CD14-positive monocyte (primary cell): Measurements from ENCODE around the gene RNF223. TPM values are rescaled to one million over a fixed set of nuclear protein-coding genes. Genes with fewer than 3 reads are reported as not detected.

Source experiments
- DNase-seq, 3 donors: peaks; one replicate each; pipeline ENCODE4 v3.0.0-alpha.2; 2011 to 2022
- H2AFZ ChIP-seq: 2 replicates; pipeline ENCODE4 v1.6.0; 2012; ENCODE audit warnings: mild to moderate bottlenecking, low read depth, low read length, inconsistent platforms; ENCODE audit not compliant: insufficient read depth, poor library complexity, severe bottlenecking
- H3K27ac ChIP-seq, 2 donors: 1 replicate in 1 of 2; 2 replicates in 1 of 2; pipeline ENCODE4 v1.5.1; 2012 to 2013; ENCODE audit warnings: low read length in 2 of 2, control low read depth in 1 of 2, inconsistent platforms in 1 of 2, low read depth in 1 of 2, mild to moderate bottlenecking in 1 of 2
- H3K27me3 ChIP-seq, 2 donors: one replicate each; pipeline versions ENCODE4 v1.6.0 to v1.6.1; 2011 to 2013; ENCODE audit warnings: low read length in 2 of 2; ENCODE audit not compliant: control insufficient read depth in 2 of 2, insufficient read depth in 2 of 2
- H3K36me3 ChIP-seq, 2 donors: replicated peaks in 1 of 2; 1 replicate in 1 of 2; 2 replicates in 1 of 2; pipeline versions ENCODE4 v1.5.1 to v1.6.1; 2012 to 2013; ENCODE audit warnings: low read length in 2 of 2, control low read depth in 1 of 2, inconsistent platforms in 1 of 2, mild to moderate bottlenecking in 1 of 2; ENCODE audit not compliant: insufficient read depth in 2 of 2, control insufficient read depth in 1 of 2
- H3K4me1 ChIP-seq, 2 donors: 1 replicate in 1 of 2; 2 replicates in 1 of 2; pipeline versions ENCODE4 v1.5.1 to v1.6.1; 2012 to 2013; ENCODE audit warnings: low read length in 2 of 2, control low read depth in 1 of 2, inconsistent platforms in 1 of 2, mild to moderate bottlenecking in 1 of 2, moderate library complexity in 1 of 2; ENCODE audit not compliant: insufficient read depth in 2 of 2, control insufficient read depth in 1 of 2
- H3K4me2 ChIP-seq: replicated peaks from 2 replicates; pipeline ENCODE3; 2012; ENCODE audit warnings: low read length, moderate library complexity, mild to moderate bottlenecking; ENCODE audit not compliant: poor library complexity, severe bottlenecking; ENCODE audit errors: extremely low read depth
- H3K4me3 ChIP-seq, 3 experiments: fragments of 200-600 bp in 1 of 3; sonication (generic) in 1 of 3; replicated peaks in 1 of 3; 1 replicate in 2 of 3; 2 replicates in 1 of 3; pipeline ENCODE4 v1.5.1; 2011 to 2013; ENCODE audit warnings: low read length in 3 of 3, mild to moderate bottlenecking in 3 of 3, control low read depth in 2 of 3, low read depth in 2 of 3, inconsistent platforms in 1 of 3, moderate library complexity in 1 of 3
- H3K79me2 ChIP-seq: 2 replicates; pipeline ENCODE4 v1.6.0; 2012; ENCODE audit warnings: mild to moderate bottlenecking, control low read depth, inconsistent platforms, low read length, moderate library complexity; ENCODE audit not compliant: insufficient read depth
- H3K9ac ChIP-seq: 2 replicates; pipeline ENCODE4 v1.6.0; 2017; ENCODE audit warnings: low read length, mild to moderate bottlenecking; ENCODE audit not compliant: insufficient read depth, poor library complexity, severe bottlenecking
- H3K9me3 ChIP-seq, 2 donors: replicated peaks in 1 of 2; 1 replicate in 1 of 2; 2 replicates in 1 of 2; pipeline versions ENCODE4 v1.5.1 to v1.6.1; 2012 to 2013; ENCODE audit warnings: low read length in 2 of 2, control low read depth in 1 of 2; ENCODE audit not compliant: control insufficient read depth in 1 of 2, insufficient read depth in 1 of 2
- H4K20me1 ChIP-seq: 2 replicates; pipeline ENCODE4 v1.6.0; 2012; ENCODE audit warnings: mild to moderate bottlenecking, low read length, control low read depth, moderate library complexity; ENCODE audit not compliant: insufficient read depth
- H3K27ac Mint-ChIP-seq, 7 donors: one replicate each; pipeline ENCODE4 v1.8.0; 2020; ENCODE audit warnings: mild to moderate bottlenecking in 7 of 7, mixed read lengths in 7 of 7, moderate library complexity in 6 of 7, inconsistent platforms in 2 of 7
- H3K27me3 Mint-ChIP-seq, 3 donors: one replicate each; pipeline ENCODE4 v1.8.0; 2021 to 2022; ENCODE audit warnings: low read depth in 3 of 3, mild to moderate bottlenecking in 3 of 3, mixed read lengths in 3 of 3, moderate library complexity in 3 of 3, inconsistent platforms in 1 of 3
- H3K36me3 Mint-ChIP-seq, 2 donors: one replicate each; pipeline ENCODE4 v1.8.0; 2020; ENCODE audit warnings: mixed read lengths in 2 of 2, inconsistent platforms in 1 of 2, mild to moderate bottlenecking in 1 of 2
- H3K4me1 Mint-ChIP-seq: one replicate; pipeline ENCODE4 v1.8.0; 2020; ENCODE audit warnings: mild to moderate bottlenecking, mixed read lengths
- H3K4me3 Mint-ChIP-seq, 2 donors: one replicate each; pipeline ENCODE4 v1.8.0; 2020; ENCODE audit warnings: mild to moderate bottlenecking in 2 of 2, mixed read lengths in 2 of 2, moderate library complexity in 1 of 2
- H3K9me3 Mint-ChIP-seq, 7 donors: one replicate each; pipeline ENCODE4 v1.8.0; 2020 to 2022; ENCODE audit warnings: mixed read lengths in 7 of 7, mild to moderate bottlenecking in 6 of 7, moderate library complexity in 6 of 7, inconsistent platforms in 2 of 7
- CTCF ChIP-seq: fragments of 200-600 bp; IDR thresholded peaks from one replicate; pipeline ENCODE4 v1.8.0; 2022; ENCODE audit warnings: antibody characterized with exemption, mild to moderate bottlenecking
- WGBS: methylation state at CpG from one replicate; pipeline ENCODE4 v1.1.5; 2013; ENCODE audit warnings: missing lambda C conversion rate; ENCODE audit not compliant: insufficient coverage; 5-methylcytosine and 5-hydroxymethylcytosine counted together
- intact Hi-C, 2 donors: fragments of 100-400 bp; cut with micrococcal nuclease; formaldehyde crosslinking; loops; one replicate each; pipeline versions ENCODE4 v1.15.0 to v1.15.1; 2023
- polyA plus RNA-seq, 3 donors: library from polyadenylated mRNA; depleted of rRNA in 1 of 3; unstranded in 2 of 3; stranded (reverse) in 1 of 3; fragments of 300-500 nt in 2 of 3; fragments of >200 nt in 1 of 3; fragmentation: Illumina TruSeq in 2 of 3; gene quantifications; 1 replicate in 2 of 3; 2 replicates in 1 of 3; pipeline ENCODE4 v1.2.3, GENCODE V29; 2012 to 2021

RNF223 gene
- polyA plus RNA-seq, 3 donors: not detected

- H3K4me3 ChIP-seq: no peak overlapping the region
- peaks cover 0 to 11% of the 10 kb centered on the region in 2 donors for H3K9me3 ChIP-seq
- no peak overlapping the region for H3K27ac Mint-ChIP-seq
- peaks cover 6% of the 10 kb centered on the region for H3K4me1 Mint-ChIP-seq
- peaks cover 0 to 2% of the 10 kb centered on the region in 2 donors for H3K36me3 Mint-ChIP-seq
- H3K9ac ChIP-seq: no peak overlapping the region
- no peak overlapping the region for H2AFZ ChIP-seq
- H3K79me2 ChIP-seq: no peaks in the 10 kb centered on the region
- peaks cover 0 to 3% (median 0%) of the 10 kb centered on the region in 3 donors for H3K27me3 Mint-ChIP-seq
- H3K27ac ChIP-seq: no peak overlapping the region
- H3K9me3 Mint-ChIP-seq: peaks cover 3 to 19% (median 10%) of the 10 kb centered on the region in 7 donors
- peaks cover 0 to 3% of the 10 kb centered on the region in 2 donors for H3K27me3 ChIP-seq
- no peaks in the 10 kb centered on the region for H3K4me1 ChIP-seq
- H4K20me1 ChIP-seq: no peaks in the 10 kb centered on the region
- no peak overlapping the region for H3K4me2 ChIP-seq
- no peaks in the 10 kb centered on the region for H3K36me3 ChIP-seq
- no peak for TF ChIP-seq CTCF
- intact Hi-C loops: no loop called here
- no peak overlapping the region for H3K4me3 Mint-ChIP-seq
- DNase-seq: no peak
- WGBS: 82% methylated on average over 2 of the region's 7 CpGs
Observed at GRCh38 chr1:1101503-1101902, 27.4 kb upstream of the RNF223 start.

GRCh38 chr1:1100296-1100695 lies 26.2 kb upstream of the RNF223 start:
- DNase-seq: no peak
- Histone ChIP-seq H3K4me1 (no peaks in the 10 kb centered on the region), H3K27me3 (peaks cover 0 to 3% of the 10 kb centered on the region in 2 donors), H3K9me3 (peaks cover 0 to 11% of the 10 kb centered on the region in 2 donors), H4K20me1 (no peaks in the 10 kb centered on the region), H3K27ac (no peak overlapping the region), H3K36me3 (no peaks in the 10 kb centered on the region), H3K4me2 (no peak overlapping the region), H3K4me3 (no peak overlapping the region), H2AFZ (no peak overlapping the region), H3K79me2 (no peaks in the 10 kb centered on the region), H3K9ac (no peak overlapping the region)
- no peak overlapping the region for H3K4me3 Mint-ChIP-seq
- H3K36me3 Mint-ChIP-seq: peaks cover 0 to 2% of the 10 kb centered on the region in 2 donors
- no peak for TF ChIP-seq CTCF
- no peak overlapping the region for H3K27ac Mint-ChIP-seq
- intact Hi-C loops: no loop called here
- WGBS: 100% methylated on average over 4 of the region's 11 CpGs
- H3K27me3 Mint-ChIP-seq: peaks cover 0 to 3% (median 0%) of the 10 kb centered on the region in 3 donors
- H3K4me1 Mint-ChIP-seq: peaks cover 6% of the 10 kb centered on the region
- peaks cover 3 to 19% (median 10%) of the 10 kb centered on the region in 7 donors for H3K9me3 Mint-ChIP-seq
